HFFc6 (cell line): Measurements from ENCODE around the gene BLOC1S1. TPM values are rescaled to one million over a fixed set of nuclear protein-coding genes. Genes with fewer than 3 reads are reported as not detected.

Experiments
- DNase-seq: peaks from one replicate; pipeline ENCODE4 v3.0.0-alpha.2; 2018
- H3K27ac Mint-ChIP-seq: 2 replicates; pipeline ENCODE4 v1.8.0; 2020; ENCODE audit warnings: mild to moderate bottlenecking, mixed read lengths
- H3K27me3 Mint-ChIP-seq: 2 replicates; pipeline ENCODE4 v1.8.0; 2021; ENCODE audit warnings: mild to moderate bottlenecking, moderate library complexity, mixed read lengths; ENCODE audit not compliant: insufficient read depth
- H3K36me3 Mint-ChIP-seq: 2 replicates; pipeline ENCODE4 v1.8.0; 2021; ENCODE audit warnings: low read depth, mixed read lengths
- H3K4me1 Mint-ChIP-seq: 2 replicates; pipeline ENCODE4 v1.8.0; 2020; ENCODE audit warnings: low read depth, mixed read lengths
- H3K4me3 Mint-ChIP-seq: 2 replicates; pipeline ENCODE4 v1.8.0; 2020; ENCODE audit warnings: mild to moderate bottlenecking, moderate library complexity, mixed read lengths
- H3K9me3 Mint-ChIP-seq: 2 replicates; pipeline ENCODE4 v1.8.0; 2020; ENCODE audit warnings: mild to moderate bottlenecking, mixed read lengths
- total RNA-seq, 6 experiments: library from RNA; stranded (reverse); fragmentation: NEBNext Ultra II Directional; extraction: Animal tissue kit (Norgen Biotek cat#: 25700); gene quantifications; 2 replicates in 1 of 6; 3 replicates in 5 of 6; pipeline ENCODE4 v1.2.3, GENCODE V29; 2021
- TF ChIP-seq, protein P1 (sequence below): fragments of 200-600 bp; sonication (generic); IDR thresholded peaks from 2 replicates; pipeline ENCODE4 v1.5.0; 2021; ENCODE audit warnings: antibody characterized with exemption, mild to moderate bottlenecking

Gene BLOC1S1
- total RNA-seq, 6 experiments from 2014 or later: 87.4 to 113 (median 104) TPM

DNA sequence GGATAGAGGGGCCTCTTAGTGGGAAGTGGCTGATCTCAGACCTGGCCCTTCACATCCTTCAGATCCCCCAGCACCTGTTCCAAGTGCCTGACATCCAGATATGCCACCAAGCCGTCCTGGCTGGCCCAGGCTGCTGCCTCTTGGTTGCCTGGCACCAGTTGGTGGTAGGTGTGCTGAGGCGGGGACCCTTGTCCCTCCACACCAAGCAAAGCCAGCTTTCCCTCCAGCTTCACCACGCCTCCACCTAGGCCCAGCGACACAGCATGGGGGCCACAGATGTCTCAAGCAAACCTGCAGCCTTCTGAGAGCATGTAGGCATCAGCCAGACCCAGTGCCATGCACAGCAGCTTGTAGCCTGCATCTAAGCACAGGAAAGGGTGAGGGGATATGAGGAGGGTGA, 16.4 kb downstream of the BLOC1S1 start:
- Mint-ChIP-seq H3K9me3 (no peaks in the 10 kb centered on the region), H3K27me3 (peaks cover 7% of the 10 kb centered on the region), H3K4me3 (no peak overlapping the region), H3K36me3 (peaks cover 5% of the 10 kb centered on the region), H3K4me1 (peaks cover 34% of the 10 kb centered on the region), H3K27ac (no peak overlapping the region)
- no peak for DNase-seq
- TF ChIP-seq, protein P1, sequence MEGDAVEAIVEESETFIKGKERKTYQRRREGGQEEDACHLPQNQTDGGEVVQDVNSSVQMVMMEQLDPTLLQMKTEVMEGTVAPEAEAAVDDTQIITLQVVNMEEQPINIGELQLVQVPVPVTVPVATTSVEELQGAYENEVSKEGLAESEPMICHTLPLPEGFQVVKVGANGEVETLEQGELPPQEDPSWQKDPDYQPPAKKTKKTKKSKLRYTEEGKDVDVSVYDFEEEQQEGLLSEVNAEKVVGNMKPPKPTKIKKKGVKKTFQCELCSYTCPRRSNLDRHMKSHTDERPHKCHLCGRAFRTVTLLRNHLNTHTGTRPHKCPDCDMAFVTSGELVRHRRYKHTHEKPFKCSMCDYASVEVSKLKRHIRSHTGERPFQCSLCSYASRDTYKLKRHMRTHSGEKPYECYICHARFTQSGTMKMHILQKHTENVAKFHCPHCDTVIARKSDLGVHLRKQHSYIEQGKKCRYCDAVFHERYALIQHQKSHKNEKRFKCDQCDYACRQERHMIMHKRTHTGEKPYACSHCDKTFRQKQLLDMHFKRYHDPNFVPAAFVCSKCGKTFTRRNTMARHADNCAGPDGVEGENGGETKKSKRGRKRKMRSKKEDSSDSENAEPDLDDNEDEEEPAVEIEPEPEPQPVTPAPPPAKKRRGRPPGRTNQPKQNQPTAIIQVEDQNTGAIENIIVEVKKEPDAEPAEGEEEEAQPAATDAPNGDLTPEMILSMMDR: no peak

- TF ChIP-seq, protein P1: no peak
- DNase-seq: no peak
- H3K9me3 Mint-ChIP-seq: no peaks in the 10 kb centered on the region
- H3K36me3 Mint-ChIP-seq: no peaks in the 10 kb centered on the region; the same call in 1 of the 2 replicates
- H3K4me1 Mint-ChIP-seq: peaks cover 38% of the 10 kb centered on the region
- H3K4me3 Mint-ChIP-seq: no peak overlapping the region
- H3K27me3 Mint-ChIP-seq: peaks cover 5% of the 10 kb centered on the region
- no peak overlapping the region for H3K27ac Mint-ChIP-seq
Measured at GRCh38 chr12:55733021-55733555, 17.2 kb downstream of the BLOC1S1 start.

DNA sequence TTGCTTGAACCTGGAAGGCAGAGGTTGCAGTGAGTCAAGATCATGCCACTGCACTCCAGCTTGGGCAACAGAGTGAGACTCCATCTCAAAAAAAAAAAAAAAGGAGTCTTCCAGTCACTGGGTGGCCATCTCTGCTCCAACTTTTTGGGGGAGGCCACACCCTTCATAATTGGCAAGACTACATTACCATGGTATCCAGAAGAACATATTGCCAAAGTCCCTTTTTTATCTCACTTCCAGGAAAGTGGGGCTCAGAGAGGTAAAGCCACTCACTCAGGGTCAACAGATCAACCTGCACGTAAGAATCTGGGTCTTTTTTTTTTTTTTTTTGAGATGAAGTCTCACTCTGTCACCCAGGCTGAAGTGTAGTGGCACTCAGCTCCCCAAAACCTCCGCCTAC, 18.0 kb downstream of the BLOC1S1 start:
- Mint-ChIP-seq H3K27me3 (peaks cover 5% of the 10 kb centered on the region), H3K9me3 (no peaks in the 10 kb centered on the region), H3K36me3 (no peaks in the 10 kb centered on the region; the same call in 1 of the 2 replicates), H3K4me1 (peaks cover 43% of the 10 kb centered on the region), H3K4me3 (no peak overlapping the region), H3K27ac (no peak overlapping the region)
- DNase-seq: no peak
- TF ChIP-seq, protein P1: no peak

GRCh38 chr12:55734595-55734994, 18.7 kb downstream of the BLOC1S1 start:
- Mint-ChIP-seq H3K4me3 (no peak overlapping the region), H3K9me3 (no peaks in the 10 kb centered on the region), H3K27ac (no peak overlapping the region), H3K4me1 (peaks cover 41% of the 10 kb centered on the region), H3K36me3 (no peaks in the 10 kb centered on the region; the same call in 1 of the 2 replicates), H3K27me3 (peaks cover 5% of the 10 kb centered on the region)
- DNase-seq: no peak
- TF ChIP-seq, protein P1: no peak

DNA sequence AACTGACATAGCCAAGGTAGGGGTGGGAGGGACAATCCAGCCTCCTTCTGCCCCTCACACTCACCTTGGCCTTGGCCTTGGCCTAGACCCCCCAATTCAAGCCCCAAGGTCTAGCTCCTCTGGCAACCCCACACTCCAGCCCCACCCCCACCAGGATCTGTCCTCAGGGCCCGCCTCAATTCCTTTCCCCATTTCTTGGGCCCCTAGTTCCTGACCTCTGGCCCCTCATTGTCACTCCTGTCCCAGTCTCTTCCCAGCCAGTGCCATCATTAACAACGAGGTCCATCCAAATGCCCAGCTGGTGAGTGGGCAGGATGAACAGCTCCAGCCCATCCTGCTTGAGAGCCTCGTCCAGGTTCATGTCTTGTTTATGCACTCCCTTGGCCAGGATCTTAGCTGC, 20.2 kb downstream of the BLOC1S1 start:
- DNase-seq: no peak
- Mint-ChIP-seq H3K9me3 (no peaks in the 10 kb centered on the region), H3K27ac (no peak overlapping the region), H3K36me3 (no peaks in the 10 kb centered on the region), H3K4me1 (peaks cover 26% of the 10 kb centered on the region), H3K27me3 (peaks cover 3% of the 10 kb centered on the region; the same call in 1 of the 2 replicates), H3K4me3 (no peak overlapping the region)
- TF ChIP-seq, protein P1: no peak
